Heart left ventricle (tissue), 16 donors: ENCODE measurements around the gene METTL22. TPM values are rescaled to one million over a fixed set of nuclear protein-coding genes. Genes with fewer than 3 reads are reported as not detected.
A peak's percentile ranks its signal among the peaks of the same experiment; 100 is the strongest.

ENCODE experiments used
- ATAC-seq, 4 donors: fragments of 200-7000 bp; cut with Tn5 transposase; one replicate each; pipeline ENCODE4 v1.9.1; 2020 to 2022; ENCODE audit warnings: moderate library complexity in 4 of 4, mild to moderate bottlenecking in 3 of 4, moderate number of reproducible peaks in 1 of 4
- DNase-seq, 5 donors: peaks; one replicate each; pipeline ENCODE4 v3.0.0-alpha.2; 2020
- H3K27ac ChIP-seq, 12 donors: fragments of 200-600 bp; sonication (generic) in 4 of 12; one replicate each; pipeline versions ENCODE4 v1.5.0 to v1.8.0; 2016 to 2022; ENCODE audit warnings: mild to moderate bottlenecking in 2 of 12
- H3K27me3 ChIP-seq, 9 donors: fragments of 200-600 bp; sonication (generic) in 2 of 9; one replicate each; pipeline versions ENCODE4 v1.5.1 to v1.8.0; 2016 to 2022; ENCODE audit warnings: mild to moderate bottlenecking in 3 of 9
- H3K36me3 ChIP-seq, 9 donors: fragments of 200-600 bp; sonication (generic) in 2 of 9; one replicate each; pipeline versions ENCODE4 v1.5.0 to v1.8.0; 2018 to 2022; ENCODE audit warnings: mild to moderate bottlenecking in 2 of 9
- H3K4me1 ChIP-seq, 12 donors: fragments of 200-600 bp; sonication (generic) in 4 of 12; one replicate each; pipeline versions ENCODE4 v1.5.0 to v1.8.0; 2016 to 2022; ENCODE audit warnings: mild to moderate bottlenecking in 3 of 12
- H3K4me3 ChIP-seq, 12 donors: fragments of 200-600 bp; sonication (generic) in 4 of 12; one replicate each; pipeline versions ENCODE4 v1.5.0 to v1.8.0; 2017 to 2022; ENCODE audit warnings: mild to moderate bottlenecking in 9 of 12, moderate library complexity in 4 of 12
- H3K9me3 ChIP-seq, 12 donors: fragments of 200-600 bp; sonication (generic) in 4 of 12; one replicate each; pipeline versions ENCODE4 v1.5.0 to v1.8.0; 2016 to 2022; ENCODE audit warnings: mild to moderate bottlenecking in 1 of 12
- POLR2A ChIP-seq, 2 donors: fragments of 450-650 bp; IDR thresholded peaks; one replicate each; pipeline ENCODE4 v1.6.1; 2017; ENCODE audit warnings: antibody characterized with exemption in 2 of 2, mild to moderate bottlenecking in 2 of 2, moderate library complexity in 2 of 2
- WGBS, 4 donors: extraction: QIAGEN DNeasy Blood & Tissue Kit in 2 of 4; methylation state at CpG; one replicate each; pipeline versions ENCODE4 v1.1.5 to v1.1.7; 2013 to 2018; 5-methylcytosine and 5-hydroxymethylcytosine counted together
- intact Hi-C, 10 donors: fragments of 100-400 bp; cut with DNase I; formaldehyde crosslinking; loops; one replicate each; pipeline versions ENCODE4 v1.11.1 to v1.14.2; 2022
- polyA plus RNA-seq, 2 donors: library from polyadenylated mRNA; stranded (reverse); fragments of 200-250 nt; gene quantifications; one replicate each; pipeline ENCODE4 v1.2.3, GENCODE V29; 2013
- total RNA-seq, 9 donors: library from RNA; depleted of rRNA in 2 of 9; stranded (reverse); fragments of >200 nt in 2 of 9; fragmentation: NEBNext Ultra II Directional in 3 of 9; extraction: Animal tissue kit (Norgen Biotek cat#: 25700) in 3 of 9; gene quantifications; one replicate each; pipeline versions ENCODE4 v1.1.0 to v1.2.4, GENCODE V29; 2016 to 2023
- TF ChIP-seq, protein P1 (sequence below), 12 donors: fragments of 200-600 bp; sonication (generic) in 4 of 12; IDR thresholded peaks; one replicate each; pipeline versions ENCODE4 v1.5.0 to v1.8.0; 2018 to 2022; ENCODE audit warnings: antibody characterized with exemption in 12 of 12, mild to moderate bottlenecking in 5 of 12
- donor health status: ischemic (EF 13 %, LVEDD 7.1; RV severe dilation, severe dysfunction).
- donor health status: healthy with polysubstance abuse.
- donor health status: DM: no; HTN: yes; CAD: no.
- donor health status: DM: no; HTN: no; CAD: no.
- donor health status: ischemic (EF 25% LVEDD 6.9; RV normal size, moderate dysfunction).
- donor health status: ischemic (EF 25% LVEDD 5.7; RV mildly dilated, moderate dysfunction).
- donor health status: healthy.
- donor health status: DM: yes; HTN: yes; CAD: no.
- donor health status: ischemic (EF 35%, LVEDD 5.7; RV mildly dilated, moderate dysfunction).
- donor health status: nonischemic (EF 11% LVEDD 7.7; RV severe dilation, severe dysfunction).
- donor health status: DM: yes; HTN: yes; CAD: no.
- donor health status: PGD.
- donor health status: ischemic (EF 29% LVEDD 5.4; RV normal size, mild dysfunction).
- donor health status: nonischemic (EF 23%, LVEDD 6.1; RV moderate dilation, normal function).

METTL22 gene
- total and polyA plus RNA-seq, 11 donors = 15.3 to 80.3 (median 34.0) TPM

DNA sequence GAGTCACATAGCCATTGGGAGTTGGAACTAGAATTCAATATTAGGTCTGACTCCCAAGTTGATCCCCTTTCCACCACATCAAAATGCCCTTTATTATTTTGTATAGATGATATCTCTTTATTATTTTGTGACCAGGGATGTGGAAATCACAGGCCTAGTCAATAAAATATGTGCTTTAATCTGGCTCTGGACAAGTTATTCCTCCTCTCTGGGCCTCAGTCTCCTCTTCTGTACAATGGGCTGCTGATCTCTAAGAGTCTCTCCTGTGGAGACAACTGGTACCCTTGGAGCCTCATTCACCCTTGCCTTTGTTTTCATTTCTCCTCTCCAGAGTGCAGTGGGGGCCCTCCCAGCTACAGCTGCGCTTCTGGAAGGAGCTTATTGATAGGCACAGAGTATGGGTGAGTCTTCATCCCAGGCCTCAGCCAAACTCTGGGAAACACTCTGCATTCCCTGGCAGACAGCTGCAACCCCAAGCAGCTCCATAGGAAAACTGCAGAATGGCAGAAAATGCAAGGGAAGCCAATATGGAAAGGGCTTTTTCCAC lies 48.6 kb downstream of the METTL22 start:
- WGBS, 4 donors = 72 to 100% (median 87%) methylated on average over 1 of the region's 1 CpG
- intact Hi-C loops = loop anchor here in 2 of 10 donors (5.0 kb wide), 2 partner anchors 48 to 127 kb away; partner anchors contain the start of genes PMM2 (in 2 of the 2), TMEM186 (in 2 of the 2) and METTL22 (in 1 of the 2)
- ATAC-seq = no peak

DNA sequence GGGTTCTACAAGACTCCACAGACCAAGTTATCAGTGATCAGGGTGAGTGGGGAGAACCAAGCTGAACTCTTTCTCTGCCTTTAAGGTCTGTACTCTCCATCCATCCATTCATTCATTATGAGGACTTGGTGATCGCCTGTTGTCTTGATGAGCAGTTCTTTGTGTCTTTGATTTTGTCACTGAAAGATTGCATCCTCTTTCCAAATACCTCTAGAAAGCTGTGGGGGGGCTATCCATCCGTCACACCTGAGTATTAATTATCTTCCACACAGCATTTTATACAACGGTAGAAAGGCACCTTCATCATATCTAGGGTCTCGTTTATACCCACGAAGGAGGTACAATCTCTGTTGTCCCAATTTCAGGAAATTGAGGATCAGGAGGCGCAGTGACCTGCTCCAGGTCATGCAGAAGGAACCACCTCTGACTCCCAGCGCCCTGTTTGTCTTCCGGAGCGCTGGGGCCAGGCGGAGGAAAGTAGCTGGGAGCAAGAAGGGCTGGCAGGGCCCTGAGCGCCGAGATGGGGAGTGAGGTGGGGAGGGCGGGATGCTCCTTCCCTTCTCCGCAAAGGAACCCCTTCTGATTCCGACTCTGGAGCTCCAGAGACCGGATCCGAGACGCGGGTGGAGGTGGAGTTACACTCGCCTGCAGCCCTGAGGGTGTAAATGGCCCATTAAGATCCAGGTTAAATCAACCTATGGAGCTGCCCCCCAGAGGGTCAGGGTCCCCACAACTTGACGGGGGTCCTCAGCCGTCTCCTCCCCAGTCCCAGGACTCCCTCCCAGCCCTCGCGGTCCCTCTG lies 52.3 kb downstream of the METTL22 start:
- peak in 3 of 4 donors; percentile 35 to 67 (median 53) for ATAC-seq
- H3K36me3 ChIP-seq = no peaks in the 10 kb centered on the region
- TF ChIP-seq POLR2A (IDR thresholded peaks at IDR 0.05) = no peak
- TF ChIP-seq, protein P1, sequence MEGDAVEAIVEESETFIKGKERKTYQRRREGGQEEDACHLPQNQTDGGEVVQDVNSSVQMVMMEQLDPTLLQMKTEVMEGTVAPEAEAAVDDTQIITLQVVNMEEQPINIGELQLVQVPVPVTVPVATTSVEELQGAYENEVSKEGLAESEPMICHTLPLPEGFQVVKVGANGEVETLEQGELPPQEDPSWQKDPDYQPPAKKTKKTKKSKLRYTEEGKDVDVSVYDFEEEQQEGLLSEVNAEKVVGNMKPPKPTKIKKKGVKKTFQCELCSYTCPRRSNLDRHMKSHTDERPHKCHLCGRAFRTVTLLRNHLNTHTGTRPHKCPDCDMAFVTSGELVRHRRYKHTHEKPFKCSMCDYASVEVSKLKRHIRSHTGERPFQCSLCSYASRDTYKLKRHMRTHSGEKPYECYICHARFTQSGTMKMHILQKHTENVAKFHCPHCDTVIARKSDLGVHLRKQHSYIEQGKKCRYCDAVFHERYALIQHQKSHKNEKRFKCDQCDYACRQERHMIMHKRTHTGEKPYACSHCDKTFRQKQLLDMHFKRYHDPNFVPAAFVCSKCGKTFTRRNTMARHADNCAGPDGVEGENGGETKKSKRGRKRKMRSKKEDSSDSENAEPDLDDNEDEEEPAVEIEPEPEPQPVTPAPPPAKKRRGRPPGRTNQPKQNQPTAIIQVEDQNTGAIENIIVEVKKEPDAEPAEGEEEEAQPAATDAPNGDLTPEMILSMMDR (IDR thresholded peaks at IDR 0.05) = no peak
- no peaks in the 10 kb centered on the region for H3K9me3 ChIP-seq
- H3K4me3 ChIP-seq = peak overlapping the region; percentile 41 to 91 (median 70)
- 14 to 21% (median 18%) methylated on average over 19 to 24 of the region's 24 CpGs for WGBS, 4 donors
- peaks cover 0 to 17% (median 8%) of the 10 kb centered on the region in 12 donors for H3K4me1 ChIP-seq
- peak overlapping the region in 4 of 12 donors; percentile 29 to 52 (median 44) for H3K27ac ChIP-seq
- intact Hi-C loops = loop anchor here in 2 of 10 donors (5.0 kb wide), 2 partner anchors 52 to 123 kb away; partner anchors contain the start of genes PMM2 (in 2 of the 2), TMEM186 (in 2 of the 2) and METTL22 (in 1 of the 2)
- no peak for DNase-seq
- no peaks in the 10 kb centered on the region for H3K27me3 ChIP-seq

More for the DNA sequence above, 48.6 kb downstream of the METTL22 start:
- Histone ChIP-seq H3K27me3 (no peaks in the 10 kb centered on the region), H3K27ac (no peak overlapping the region), H3K4me1 (peaks cover 0 to 11% (median 5%) of the 10 kb centered on the region in 12 donors), H3K9me3 (no peaks in the 10 kb centered on the region), H3K36me3 (peaks cover 0 to 13% (median 4%) of the 10 kb centered on the region in 9 donors), H3K4me3 (no peak overlapping the region)
- DNase-seq = no peak
- TF ChIP-seq, protein P1 (IDR thresholded peaks at IDR 0.05) = no peak
- TF ChIP-seq POLR2A (IDR thresholded peaks at IDR 0.05) = no peak

DNA sequence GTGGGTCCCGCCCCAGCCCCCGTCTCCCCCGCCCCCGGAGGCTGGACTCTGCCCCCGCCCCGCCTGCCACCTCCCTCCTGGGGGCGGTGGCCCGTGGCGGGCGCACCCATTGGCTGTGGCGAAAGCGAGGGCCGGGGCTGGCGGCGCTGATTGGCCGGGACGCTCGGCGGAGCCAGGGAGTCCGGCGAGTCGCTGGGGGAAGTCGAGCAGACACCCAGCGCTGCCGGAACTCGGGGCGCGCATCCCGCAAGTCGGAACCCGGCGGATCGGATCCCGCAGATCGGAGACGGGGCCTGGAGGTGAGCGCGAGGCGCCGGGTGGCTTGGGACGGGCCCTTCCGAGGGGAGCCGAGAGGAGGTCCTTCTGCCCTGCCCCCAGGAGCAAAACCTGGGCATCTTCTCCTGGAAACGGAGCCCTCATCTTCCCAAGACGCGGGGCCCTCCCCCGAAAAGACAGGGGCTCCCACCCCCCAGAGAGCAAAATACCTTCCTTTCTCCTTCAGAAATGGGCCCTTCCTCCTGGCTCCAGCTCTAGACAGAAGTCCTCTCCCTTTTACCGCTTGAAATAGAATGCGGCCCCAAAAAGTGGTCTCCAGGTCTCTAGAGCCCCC lies 53.0 kb downstream of the METTL22 start, which contains the start of gene ABAT:
Gene ABAT, plus strand, starts transcription at position 205 of the 610 bp plus-strand sequence. CDS start 61,123 bp downstream, outside the sequence.
- peaks cover 0 to 17% (median 8%) of the 10 kb centered on the region in 12 donors for H3K4me1 ChIP-seq
- peaks cover 0 to under 1% (median 0%) of the 10 kb centered on the region in 9 donors for H3K36me3 ChIP-seq
- DNase-seq (peak; percentile 90 to 95 (median 91)), ATAC-seq (peak; percentile 98 to 100 (median 100))
- peaks cover 0 to under 1% (median 0%) of the 10 kb centered on the region in 12 donors for H3K9me3 ChIP-seq
- 2 to 18% (median 7%) methylated on average over 7 to 49 of the region's 49 CpGs for WGBS, 4 donors
- H3K4me3 ChIP-seq = peak within 1 kb of the TSS; percentile 41 to 91 (median 70)
- H3K27me3 ChIP-seq = no peaks in the 10 kb centered on the region
- TF ChIP-seq POLR2A (IDR thresholded peaks at IDR 0.05) = peak in 1 of 2 donors; percentile 51
- TF ChIP-seq, protein P1 (IDR thresholded peaks at IDR 0.05) = no peak
- intact Hi-C loops = loop anchor here in 3 of 10 donors (5.0 kb wide), 2 partner anchors 52 to 123 kb away; partner anchors contain the start of genes PMM2 (in 3 of the 3), TMEM186 (in 3 of the 3) and METTL22 (in 1 of the 3)
- peak within 1 kb of the TSS in 4 of 12 donors; percentile 29 to 52 (median 44) for H3K27ac ChIP-seq
